Measurements from ENCODE around the gene PTPRM.
"Not testable (repeated sequence)": the region's sequence is repeated elsewhere in the genome, so short reads cannot be mapped to it uniquely, and the experiment has no call there.

PTPRM gene

GRCh38 chr18:7725897-7726296, 158.8 kb downstream of the PTPRM start:
- no peak for DNase-seq (ENCODE audit: low read depth in 2 of 2)

GRCh38 chr18:7726522-7726921, 159.4 kb downstream of the PTPRM start:
- no peak for DNase-seq (ENCODE audit: low read depth in 2 of 2)

- DNase-seq (ENCODE audit: low read depth in 2 of 2) = no peak
Observed at GRCh38 chr18:7727361-7728076, 160.4 kb downstream of the PTPRM start.

- no peak for DNase-seq (ENCODE audit: low read depth in 2 of 2)
Observed at GRCh38 chr18:7728297-7728696, 161.2 kb downstream of the PTPRM start.

GRCh38 chr18:7729868-7730267, 162.8 kb downstream of the PTPRM start:
- no peak for DNase-seq (ENCODE audit: low read depth in 2 of 2)

- DNase-seq (ENCODE audit: low read depth in 2 of 2) = no peak
Observed at GRCh38 chr18:7730682-7731081, 163.6 kb downstream of the PTPRM start.

- no peak for DNase-seq (ENCODE audit: low read depth in 2 of 2)
Observed at GRCh38 chr18:7733642-7734041, 166.5 kb downstream of the PTPRM start.

- DNase-seq (ENCODE audit: low read depth in 2 of 2) = no peak
Observed at GRCh38 chr18:7735196-7735595, 168.1 kb downstream of the PTPRM start.

GRCh38 chr18:7735626-7736175, 168.6 kb downstream of the PTPRM start:
- DNase-seq (ENCODE audit: low read depth in 2 of 2) = no peak

- DNase-seq (ENCODE audit: low read depth in 2 of 2) = not testable (repeated sequence)
Observed at GRCh38 chr18:7736526-7736925, 169.4 kb downstream of the PTPRM start.

- DNase-seq (ENCODE audit: low read depth in 2 of 2) = no peak
Observed at GRCh38 chr18:7737550-7737949, 170.4 kb downstream of the PTPRM start.

- no peak for DNase-seq (ENCODE audit: low read depth in 2 of 2)
Observed at GRCh38 chr18:7740821-7741220, 173.7 kb downstream of the PTPRM start.

GRCh38 chr18:7741640-7742039, 174.5 kb downstream of the PTPRM start:
- DNase-seq (ENCODE audit: low read depth in 2 of 2) = no peak

GRCh38 chr18:7742224-7742623, 175.1 kb downstream of the PTPRM start:
- no peak for DNase-seq (ENCODE audit: low read depth in 2 of 2)

GRCh38 chr18:7743256-7743655, 176.1 kb downstream of the PTPRM start:
- no peak for DNase-seq (ENCODE audit: low read depth in 2 of 2)

- DNase-seq (ENCODE audit: low read depth in 2 of 2) = no peak
Observed at GRCh38 chr18:7746106-7746505, 179.0 kb downstream of the PTPRM start.

GRCh38 chr18:7748251-7749007, 181.3 kb downstream of the PTPRM start:
- no peak for DNase-seq (ENCODE audit: low read depth in 2 of 2)

- DNase-seq (ENCODE audit: low read depth in 2 of 2) = no peak
Observed at GRCh38 chr18:7749008-7749405, 181.9 kb downstream of the PTPRM start.

- no peak for DNase-seq (ENCODE audit: low read depth in 2 of 2)
Observed at GRCh38 chr18:7749510-7749981, 182.4 kb downstream of the PTPRM start.

- no peak for DNase-seq (ENCODE audit: low read depth in 2 of 2)
Observed at GRCh38 chr18:7750095-7750663, 183.1 kb downstream of the PTPRM start.

- DNase-seq (ENCODE audit: low read depth in 2 of 2) = no peak
Observed at GRCh38 chr18:7750966-7751365, 183.8 kb downstream of the PTPRM start.

GRCh38 chr18:7754258-7754657, 187.1 kb downstream of the PTPRM start:
- DNase-seq (ENCODE audit: low read depth in 2 of 2) = no peak

All from stimulated activated CD8-positive, alpha-beta memory T cell treated with anti-CD3 and anti-CD28 coated beads, Interleukin-15, amount 100 ng/mL, for 48 hours (primary cell).